NCI-H128 (cell line): Measurements from ENCODE around the gene ZDHHC1.

Experiments used
- DNase-seq: peaks from one replicate; lab custom pipeline; 2025; ENCODE audit not compliant: unreplicated experiment; lab: John Stamatoyannopoulos, UW

Gene ZDHHC1

GRCh38 chr16:67413978-67414911 lies 2.0 kb downstream of the ZDHHC1 start:
- DNase-seq, result no peak

DNA sequence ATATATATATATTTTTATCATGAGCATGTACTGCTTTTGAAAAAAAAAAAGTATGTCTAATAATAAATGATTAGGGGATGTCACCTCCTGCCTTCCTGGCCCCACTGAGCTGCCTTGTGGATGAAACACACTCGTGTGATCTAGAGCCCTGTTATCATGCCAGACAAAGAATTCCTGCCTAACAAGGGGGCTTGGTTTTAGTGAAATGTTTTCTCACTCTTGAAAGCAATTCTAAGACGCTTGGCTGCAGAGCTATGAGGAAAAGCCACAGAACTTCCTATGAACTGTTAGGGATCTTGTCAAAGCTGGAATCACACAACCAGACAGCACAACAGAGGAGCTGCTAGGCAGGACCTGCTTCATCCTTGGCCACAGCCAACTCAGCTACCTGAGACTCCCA lies 4.0 kb downstream of the ZDHHC1 start:
- DNase-seq, result no peak

DNA sequence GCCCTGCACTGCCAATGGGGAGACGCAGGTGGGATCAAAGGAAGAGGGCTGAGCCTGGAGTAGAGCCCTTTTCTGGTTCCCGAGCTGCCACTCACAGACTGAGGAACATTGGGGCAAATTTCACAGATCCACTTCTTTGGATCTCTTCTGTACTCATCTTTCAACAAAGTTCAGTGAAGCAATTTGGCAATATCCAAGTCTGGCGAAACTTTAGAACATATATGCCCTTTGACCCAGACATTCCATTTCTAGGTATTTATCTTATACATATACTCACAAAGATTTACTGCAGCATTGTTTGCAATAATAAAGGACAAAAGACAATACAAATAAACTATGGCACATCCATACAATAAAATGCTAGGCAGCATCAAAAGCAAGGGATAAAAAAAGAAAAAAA lies 4.9 kb downstream of the ZDHHC1 start:
- DNase-seq, result no peak

GRCh38 chr16:67409631-67410030 lies 6.6 kb downstream of the ZDHHC1 start:
- DNase-seq, result no peak

DNA sequence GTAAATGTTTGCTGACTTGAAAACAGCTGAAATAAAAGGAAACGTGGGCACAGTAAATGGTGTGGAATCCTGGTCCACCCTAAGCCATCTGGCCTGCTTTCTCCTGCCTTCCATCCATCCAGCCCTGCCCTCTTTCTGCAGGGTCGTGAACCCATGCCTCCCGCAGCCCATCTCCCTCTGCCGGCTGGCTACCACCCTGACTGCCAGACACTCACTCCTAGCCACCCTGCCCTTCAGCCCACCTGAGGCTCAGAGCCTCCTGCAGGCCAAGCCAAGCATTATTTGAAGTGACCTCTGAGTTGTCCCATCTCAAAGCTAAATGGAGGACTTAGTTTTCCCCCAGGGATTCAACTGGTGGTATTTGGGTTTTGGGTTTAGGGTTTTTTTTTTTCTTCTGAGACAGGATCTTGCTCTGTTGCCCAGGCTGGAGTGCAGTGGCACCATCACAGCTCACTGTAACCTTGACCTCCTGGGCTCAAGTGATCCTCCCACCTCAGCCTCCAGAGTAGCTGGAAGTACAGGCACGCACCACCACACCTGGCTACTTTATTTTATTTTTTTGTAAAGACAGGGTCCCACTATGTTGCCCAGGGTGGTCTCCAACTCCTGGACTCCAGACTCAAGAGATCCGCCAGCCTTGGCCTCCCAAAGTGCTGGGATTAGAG lies 8.4 kb downstream of the ZDHHC1 start:
- no peak for DNase-seq

GRCh38 chr16:67407176-67407787 lies 9.0 kb downstream of the ZDHHC1 start:
- DNase-seq, result no peak

DNA sequence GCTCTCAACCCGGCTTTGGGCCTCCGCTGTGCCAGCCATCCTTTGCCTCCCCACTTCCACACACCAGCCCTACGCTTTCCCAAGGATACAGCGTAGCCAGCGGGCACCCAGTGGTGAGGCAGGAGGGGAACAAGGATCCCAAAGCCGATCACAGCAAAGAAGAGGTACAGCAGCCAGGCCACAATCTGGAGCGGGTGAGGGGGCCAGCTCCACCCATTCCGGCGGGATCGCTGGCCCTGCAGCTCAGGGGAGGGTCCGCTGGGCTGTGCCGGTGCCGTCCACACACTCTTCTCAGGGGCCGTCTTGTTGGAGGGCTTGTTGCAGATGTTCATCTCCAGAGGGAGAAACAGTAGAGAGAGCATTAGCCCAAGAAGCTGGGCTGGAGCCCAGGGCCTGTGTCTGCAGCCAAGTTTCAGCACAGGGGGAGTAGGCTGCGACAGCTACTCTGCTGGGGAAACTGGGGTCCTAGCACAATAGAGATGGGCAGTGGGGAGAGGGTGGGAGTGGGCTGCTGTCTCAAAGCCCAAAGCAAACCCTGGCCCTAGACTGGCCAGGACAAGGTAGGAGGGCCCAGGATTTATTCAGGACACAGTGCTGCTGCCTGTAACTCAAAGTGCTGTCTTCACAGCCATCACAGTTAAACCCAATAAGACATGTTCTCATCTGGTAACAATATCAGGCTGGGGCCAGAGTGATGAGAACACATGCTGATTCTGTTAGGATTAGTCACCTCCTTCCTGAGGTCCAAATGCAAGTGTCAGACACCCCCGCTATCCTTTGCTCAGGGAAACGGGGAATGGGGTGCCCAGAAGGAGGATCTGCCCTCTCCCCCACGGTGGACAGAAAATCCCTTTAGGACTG lies 9.9 kb downstream of the ZDHHC1 start:
- no peak for DNase-seq

- DNase-seq, result no peak
These were observed 10.9 kb downstream of the ZDHHC1 start for GRCh38 chr16:67405336-67405735.

- DNase-seq, result no peak
These were observed 11.5 kb downstream of the ZDHHC1 start for GRCh38 chr16:67404740-67405226.

GRCh38 chr16:67403976-67404555 lies 12.2 kb downstream of the ZDHHC1 start:
- DNase-seq, result no peak

DNA sequence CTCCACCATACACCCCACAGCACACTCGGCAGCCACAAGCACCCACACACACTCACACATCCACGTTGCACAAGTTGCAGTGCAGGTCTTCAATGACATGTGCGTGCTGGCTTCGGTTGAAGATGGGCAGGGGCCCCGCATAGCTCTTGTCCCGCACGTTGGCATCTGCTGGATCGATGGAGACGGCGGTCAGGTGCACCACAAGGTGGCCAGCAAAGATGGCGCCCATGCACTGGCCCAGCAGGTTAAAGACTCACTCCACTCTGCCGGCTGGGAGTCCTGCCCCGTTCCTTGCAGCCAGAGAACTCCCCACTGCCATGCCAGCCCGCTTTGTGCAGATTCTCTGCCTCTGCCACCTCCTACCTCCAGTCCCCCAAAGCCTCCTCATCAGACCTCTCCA lies 15.4 kb downstream of the ZDHHC1 start:
- DNase-seq, result no peak

- no peak for DNase-seq
These were observed 16.2 kb downstream of the ZDHHC1 start for GRCh38 chr16:67399749-67400704.

- DNase-seq, result no peak
These were observed 17.0 kb downstream of the ZDHHC1 start for GRCh38 chr16:67399218-67399733.

GRCh38 chr16:67398546-67399217 lies 17.6 kb downstream of the ZDHHC1 start:
- no peak for DNase-seq

DNA sequence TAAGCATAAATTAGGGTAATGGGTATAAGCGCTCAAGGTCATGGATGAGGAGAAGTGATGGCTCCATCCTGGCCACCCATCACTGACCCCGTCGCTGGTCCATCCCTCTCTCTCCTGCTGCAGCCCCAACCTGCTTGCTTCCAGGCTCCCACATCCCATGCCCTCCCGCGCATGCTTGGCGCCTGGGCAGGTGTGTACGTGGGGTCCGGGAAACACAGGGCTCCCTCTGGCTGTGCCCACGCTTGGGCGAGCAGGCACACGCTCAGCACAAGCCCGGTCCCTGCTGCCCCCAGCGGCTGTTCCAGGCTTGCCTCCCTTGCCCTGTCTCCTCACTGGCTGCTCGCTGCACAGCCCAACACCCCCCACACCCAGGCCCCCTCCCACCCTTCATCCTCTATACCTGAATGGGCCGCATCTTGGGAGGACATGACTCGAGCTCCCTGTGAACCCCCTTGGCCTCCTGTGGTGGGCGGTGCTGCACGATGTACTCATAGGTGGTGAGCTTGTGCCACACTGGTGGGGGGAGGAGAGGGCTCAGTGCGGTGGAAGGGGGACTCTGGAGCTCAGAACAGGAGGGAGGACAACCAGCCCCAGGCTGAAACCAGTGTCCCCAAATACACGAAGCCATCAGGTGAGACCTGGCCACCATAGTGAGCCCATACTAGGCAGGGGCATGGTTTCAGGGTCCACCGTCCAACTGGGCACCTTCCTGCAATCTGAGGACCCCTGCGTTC lies 18.3 kb downstream of the ZDHHC1 start:
- no peak for DNase-seq

- no peak for DNase-seq
These were observed 19.1 kb downstream of the ZDHHC1 start for GRCh38 chr16:67397036-67397801.
